ENCODE measurements around the gene PPME1. TPM values are rescaled to one million over a fixed set of nuclear protein-coding genes. Genes with fewer than 3 reads are reported as not detected.

The PPME1 gene
- total and polyA plus RNA-seq, 12 donors, result 24.2 to 35.3 (median 30.0) TPM

GRCh38 chr11:74141241-74141695 lies 29.8 kb upstream of the PPME1 start:
- DNase-seq, result no peak
- Histone ChIP-seq H3K4me1 (peaks cover 0 to 34% (median 22%) of the 10 kb centered on the region in 9 donors), H3K27ac (no peak overlapping the region), H3K36me3 (peaks cover 0 to 35% (median 3%) of the 10 kb centered on the region in 9 donors), H3K4me3 (no peak overlapping the region), H3K27me3 (no peaks in the 10 kb centered on the region), H3K9me3 (no peaks in the 10 kb centered on the region)
- 92% methylated on average over 2 of the region's 2 CpGs for WGBS, 2 donors
- TF ChIP-seq CTCF (IDR thresholded peaks at IDR 0.05), result no peak
- intact Hi-C loops (cut with DNase I), result no loop called here
- peak in 4 of 8 donors; percentile 25 to 43 (median 40) for ATAC-seq

- TF ChIP-seq CTCF (IDR thresholded peaks at IDR 0.05), result no peak
- intact Hi-C loops (cut with DNase I), result no loop called here
- Histone ChIP-seq H3K27me3 (no peaks in the 10 kb centered on the region), H3K27ac (no peak overlapping the region), H3K9me3 (no peaks in the 10 kb centered on the region), H3K36me3 (peaks cover 0 to 28% (median 0%) of the 10 kb centered on the region in 9 donors), H3K4me3 (no peak overlapping the region), H3K4me1 (peaks cover 0 to 34% (median 22%) of the 10 kb centered on the region in 9 donors)
- ATAC-seq (no peak), DNase-seq (no peak)
- 69 to 77% methylated on average over 3 of the region's 3 CpGs for WGBS, 2 donors
Measured at GRCh38 chr11:74141908-74142307, 29.2 kb upstream of the PPME1 start.

DNA sequence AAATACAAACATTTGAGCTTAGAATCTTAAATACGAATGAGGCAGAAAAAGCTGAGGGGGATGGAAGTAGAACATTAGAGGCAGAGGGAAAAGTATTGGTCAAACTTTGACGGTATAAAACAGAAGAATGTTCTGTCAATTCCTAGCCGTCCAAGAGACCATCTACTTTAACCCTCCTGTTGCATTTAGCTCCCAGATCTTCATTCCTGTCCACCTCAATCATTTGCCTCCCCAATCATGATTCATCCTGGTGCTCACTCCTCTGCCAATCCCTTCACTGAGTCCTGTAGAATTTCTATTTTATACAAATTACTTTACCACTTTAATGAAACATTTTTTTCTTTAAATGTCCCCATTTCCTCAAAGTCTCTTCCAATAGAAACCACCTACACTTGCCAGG lies 28.5 kb upstream of the PPME1 start:
- no peak overlapping the region for H3K4me3 ChIP-seq
- H3K9me3 ChIP-seq, result no peaks in the 10 kb centered on the region
- H3K27ac ChIP-seq, result no peak overlapping the region
- ATAC-seq (no peak), DNase-seq (no peak)
- intact Hi-C loops (cut with DNase I), result no loop called here
- no peaks in the 10 kb centered on the region for H3K27me3 ChIP-seq
- H3K4me1 ChIP-seq, result peaks cover 0 to 34% (median 22%) of the 10 kb centered on the region in 9 donors
- TF ChIP-seq CTCF (IDR thresholded peaks at IDR 0.05), result no peak
- peaks cover 0 to 21% (median 0%) of the 10 kb centered on the region in 9 donors for H3K36me3 ChIP-seq
- WGBS, 2 donors, result 89 to 90% methylated on average over 3 of the region's 3 CpGs

- H3K9me3 ChIP-seq, result no peaks in the 10 kb centered on the region
Measured at GRCh38 chr11:74144592-74144991, 26.5 kb upstream of the PPME1 start.

More at GRCh38 chr11:74144592-74144991, 26.5 kb upstream of the PPME1 start:
- H3K4me3 ChIP-seq, result no peak overlapping the region
- no peaks in the 10 kb centered on the region for H3K27me3 ChIP-seq
- DNase-seq, result no peak
- H3K27ac ChIP-seq, result no peak overlapping the region
- 98 to 99% methylated on average over 4 of the region's 4 CpGs for WGBS, 2 donors
- no peak for ATAC-seq
- peaks cover 0 to 5% (median 0%) of the 10 kb centered on the region in 9 donors for H3K36me3 ChIP-seq
- intact Hi-C loops (cut with DNase I), result no loop called here
- H3K4me1 ChIP-seq, result peaks cover 0 to 17% (median 9%) of the 10 kb centered on the region in 9 donors
- TF ChIP-seq CTCF (IDR thresholded peaks at IDR 0.05), result no peak
